Gastroesophageal sphincter (tissue), 4 donors: Measurements from ENCODE around the gene TFF1. TPM values are rescaled to one million over a fixed set of nuclear protein-coding genes. Genes with fewer than 3 reads are reported as not detected.

ENCODE experiments used
- ATAC-seq: fragments of 150-250 bp; one replicate; pipeline ENCODE4 v1.9.1; 2016; ENCODE audit warnings: mild to moderate bottlenecking, moderate library complexity
- H3K27ac ChIP-seq, 4 donors: fragments of 200-600 bp; sonication (generic) in 3 of 4; 1 replicate in 3 of 4; 2 replicates in 1 of 4; pipeline ENCODE4 v1.5.1; 2016 to 2019
- H3K27me3 ChIP-seq: fragments of 200-600 bp; sonication (generic); one replicate; pipeline ENCODE4 v1.5.1; 2019
- H3K36me3 ChIP-seq, 2 donors: fragments of 200-600 bp; sonication (generic); one replicate each; pipeline ENCODE4 v1.5.1; 2019; ENCODE audit warnings: control low read depth in 1 of 2
- H3K4me1 ChIP-seq, 3 donors: fragments of 200-600 bp; sonication (generic); 1 replicate in 2 of 3; 2 replicates in 1 of 3; pipeline ENCODE4 v1.5.1; 2016 to 2019; ENCODE audit warnings: control low read depth in 2 of 3
- H3K4me3 ChIP-seq, 2 donors: fragments of 200-600 bp; sonication (generic); one replicate each; pipeline ENCODE4 v1.5.1; 2019; ENCODE audit warnings: mild to moderate bottlenecking in 1 of 2, moderate library complexity in 1 of 2
- H3K9me3 ChIP-seq, 3 donors: fragments of 200-600 bp; sonication (generic); one replicate each; pipeline ENCODE4 v1.5.1; 2017 to 2019; ENCODE audit warnings: control low read depth in 2 of 3
- CTCF ChIP-seq, 4 experiments: fragments of 200-600 bp in 2 of 4; fragments of 450-650 bp in 2 of 4; sonication (generic) in 1 of 4; IDR thresholded peaks; one replicate each; pipeline ENCODE4 v1.5.1; 2017 to 2019; ENCODE audit warnings: antibody characterized with exemption in 4 of 4, mild to moderate bottlenecking in 2 of 4, moderate library complexity in 2 of 4
- EP300 ChIP-seq: sonication (generic); formaldehyde crosslinking; IDR thresholded peaks from one replicate; pipeline ENCODE4 v1.6.1; 2017; ENCODE audit warnings: antibody characterized with exemption, mild to moderate bottlenecking
- POLR2A ChIP-seq, 2 donors: fragments of 450-650 bp; IDR thresholded peaks; one replicate each; pipeline ENCODE4 v1.6.1; 2017; ENCODE audit warnings: antibody characterized with exemption in 2 of 2, mild to moderate bottlenecking in 2 of 2, moderate library complexity in 1 of 2
- POLR2AphosphoS5 ChIP-seq: sonication (generic); formaldehyde crosslinking; IDR thresholded peaks from one replicate; pipeline ENCODE4 v1.6.1; 2017; ENCODE audit warnings: antibody characterized with exemption
- WGBS, 2 donors: methylation state at CpG; one replicate each; pipeline ENCODE4 v1.1.5; 2018; ENCODE audit warnings: low coverage in 1 of 2; 5-methylcytosine and 5-hydroxymethylcytosine counted together
- total RNA-seq, 4 donors: library from RNA; depleted of rRNA; stranded (reverse); fragments of >200 nt; gene quantifications; one replicate each; pipeline ENCODE4 v1.1.0, GENCODE V29; 2016

TFF1 gene
- total RNA-seq, 4 donors from 2014 or later: not detected

DNA sequence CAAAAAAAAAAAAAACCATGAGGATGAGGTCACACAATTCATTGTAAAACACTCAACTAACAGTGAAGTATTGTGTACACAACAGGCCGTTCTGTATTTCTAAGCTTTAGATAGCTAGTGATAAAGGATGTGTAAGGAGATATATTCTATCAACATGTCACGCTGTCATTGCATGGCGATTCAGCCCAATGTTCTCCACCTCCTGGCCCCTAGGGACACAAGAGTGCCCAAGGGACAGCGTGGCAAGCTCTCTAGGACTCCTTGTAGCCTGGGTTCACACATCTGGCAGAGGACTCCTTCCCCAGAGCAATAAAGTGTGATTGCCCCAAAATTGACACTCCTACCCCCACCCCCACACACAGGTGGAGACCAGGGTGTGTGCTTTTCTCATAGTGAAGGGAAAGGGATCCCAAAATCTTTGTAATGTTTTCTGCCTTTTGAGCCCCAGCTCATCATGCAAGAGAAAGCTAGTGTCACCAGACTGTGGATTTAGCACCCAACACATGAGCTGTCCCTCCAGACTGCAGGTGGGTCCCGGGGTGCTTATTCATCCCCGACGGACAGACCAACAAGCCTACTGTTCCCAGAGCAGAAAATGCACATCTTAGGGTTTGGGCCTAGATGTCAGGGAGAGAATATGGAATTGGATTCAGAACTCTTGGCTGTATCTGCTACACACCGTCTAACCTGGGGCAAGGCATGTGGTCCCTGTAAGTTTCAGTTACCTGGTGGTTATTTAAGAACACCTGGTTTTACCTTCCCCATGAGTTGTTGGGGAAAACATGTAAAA is 18.0 kb upstream of the TFF1 start:
- H3K4me1 ChIP-seq: no peaks in the 10 kb centered on the region
- 24 to 56% methylated on average over 4 to 7 of the region's 8 CpGs for WGBS, 2 donors
- ATAC-seq: no peak
- no peak overlapping the region for H3K27ac ChIP-seq
- TF ChIP-seq POLR2AphosphoS5: no peak
- no peak for TF ChIP-seq POLR2A (IDR thresholded peaks at IDR 0.05)
- TF ChIP-seq CTCF (IDR thresholded peaks at IDR 0.05): no peak
- TF ChIP-seq EP300: no peak
- no peak overlapping the region for H3K4me3 ChIP-seq
- H3K27me3 ChIP-seq: peaks cover 61% of the 10 kb centered on the region
- peaks cover 0 to 21% (median 0%) of the 10 kb centered on the region in 3 donors for H3K9me3 ChIP-seq
- no peaks in the 10 kb centered on the region for H3K36me3 ChIP-seq

DNA sequence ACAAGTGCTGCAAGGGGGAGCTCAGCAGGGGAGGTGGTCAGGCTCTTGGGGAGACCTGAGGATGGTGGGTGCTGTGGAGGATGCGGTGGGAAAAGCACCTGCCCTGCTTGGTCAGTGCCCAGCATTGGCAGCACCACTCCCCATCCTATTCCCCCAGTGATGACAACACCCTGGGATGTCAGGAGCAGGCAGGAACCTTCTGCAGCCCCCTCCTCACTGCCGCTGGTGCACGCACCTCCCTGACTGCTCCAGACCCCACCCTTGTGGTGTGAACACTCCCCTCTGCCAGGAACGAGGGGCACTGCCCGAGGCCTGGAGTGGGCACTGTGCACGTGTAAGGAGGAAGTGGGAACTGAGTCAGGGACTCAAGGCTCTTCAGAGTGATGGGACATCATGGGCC is 17.0 kb upstream of the TFF1 start:
- Histone ChIP-seq H3K27me3 (peaks cover 51% of the 10 kb centered on the region), H3K4me1 (no peaks in the 10 kb centered on the region), H3K36me3 (no peaks in the 10 kb centered on the region), H3K4me3 (no peak overlapping the region), H3K27ac (no peak overlapping the region), H3K9me3 (peaks cover 0 to 21% (median 0%) of the 10 kb centered on the region in 3 donors)
- peak; percentile 36 for ATAC-seq
- no CpG with 5 or more reads among the region's 6 CpGs for WGBS, 2 donors
- TF ChIP-seq CTCF (IDR thresholded peaks at IDR 0.05) (no peak), POLR2A (IDR thresholded peaks at IDR 0.05) (no peak), POLR2AphosphoS5 (no peak), EP300 (no peak)

- H3K4me3 ChIP-seq: no peak overlapping the region
- no peak for TF ChIP-seq CTCF (IDR thresholded peaks at IDR 0.05)
- H3K4me1 ChIP-seq: no peaks in the 10 kb centered on the region
- no peak overlapping the region for H3K27ac ChIP-seq
- WGBS, 2 donors: no CpG with 5 or more reads among the region's 6 CpGs
- H3K9me3 ChIP-seq: peaks cover 0 to 21% (median 0%) of the 10 kb centered on the region in 3 donors
- H3K27me3 ChIP-seq: peaks cover 47% of the 10 kb centered on the region
- no peaks in the 10 kb centered on the region for H3K36me3 ChIP-seq
- no peak for ATAC-seq
These were observed 16.6 kb upstream of the TFF1 start for GRCh38 chr21:42382915-42383314.

DNA sequence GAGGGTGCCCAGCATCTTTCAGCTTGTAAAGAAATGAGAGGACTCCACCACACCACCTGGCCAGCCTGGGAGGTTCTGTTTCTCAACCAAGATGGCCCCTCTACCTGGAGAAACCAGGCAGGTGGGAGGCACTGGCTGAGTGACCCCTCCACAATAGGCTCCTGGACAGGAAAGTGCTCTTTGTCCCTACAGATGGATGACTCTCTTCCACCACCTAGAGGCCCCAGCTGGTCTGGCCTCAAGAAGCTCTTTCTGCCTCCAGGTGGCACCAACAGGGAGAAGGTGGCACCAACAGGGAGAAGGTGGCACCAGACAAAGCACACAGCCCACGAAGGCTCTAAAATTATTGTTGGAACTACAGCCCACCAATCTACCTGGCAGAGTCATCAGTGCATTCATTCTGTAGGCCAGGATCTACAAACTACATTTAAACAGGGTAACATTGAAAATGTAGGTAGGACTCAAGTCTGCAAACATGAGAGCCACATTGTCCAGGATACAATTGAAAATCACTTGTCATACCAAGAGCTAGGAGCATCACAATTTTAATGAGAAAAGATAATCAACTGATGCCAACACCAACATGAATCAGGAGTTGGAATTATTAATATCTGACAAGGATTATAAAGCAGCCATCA is 15.1 kb upstream of the TFF1 start:
- Histone ChIP-seq H3K4me3 (no peak overlapping the region), H3K27ac (no peak overlapping the region), H3K4me1 (no peaks in the 10 kb centered on the region), H3K36me3 (no peaks in the 10 kb centered on the region), H3K27me3 (peaks cover 43% of the 10 kb centered on the region), H3K9me3 (peaks cover 0 to 21% (median 0%) of the 10 kb centered on the region in 3 donors)
- no CpG with 5 or more reads among the region's 1 CpG for WGBS, 2 donors
- ATAC-seq: no peak
- TF ChIP-seq CTCF (IDR thresholded peaks at IDR 0.05): peak in 3 of 4 experiments; percentile 13 to 30 (median 27)
- no peak for TF ChIP-seq POLR2A (IDR thresholded peaks at IDR 0.05)
